ENCODE measurements around the gene SUCLG2. TPM values are rescaled to one million over a fixed set of nuclear protein-coding genes. Genes with fewer than 3 reads are reported as not detected.
A peak's percentile ranks its signal among the peaks of the same experiment; 100 is the strongest.

SUCLG2 gene
- total RNA-seq, 1 experiment from 2014 or later: 53.5 TPM

GRCh38 chr3:67692621-67693020 lies 38.2 kb upstream of the SUCLG2 start:
- ChIA-PET POLR2A (no interaction called here), CTCF (no interaction called here)
- H3K27me3 ChIP-seq (replicated peaks; ENCODE audit: control insufficient read depth, insufficient read depth, low read length): no peaks in the 10 kb centered on the region
- H3K36me3 ChIP-seq (ENCODE audit: control insufficient read depth, insufficient read depth, low read length): no peaks in the 10 kb centered on the region
- no TSS peak for BruUV-seq (replicated peaks)
- Mint-ChIP-seq H3K4me1 (ENCODE audit: low read depth, unreplicated experiment) (peaks cover 13% of the 10 kb centered on the region), H3K27ac (ENCODE audit: unreplicated experiment) (peak overlapping the region; percentile 60), H3K36me3 (ENCODE audit: insufficient read depth, unreplicated experiment) (no peaks in the 10 kb centered on the region), H3K9me3 (ENCODE audit: unreplicated experiment) (no peaks in the 10 kb centered on the region), H3K4me3 (ENCODE audit: unreplicated experiment) (no peak overlapping the region), H3K27me3 (ENCODE audit: insufficient read depth, unreplicated experiment) (no peaks in the 10 kb centered on the region)
- H3K4me1 ChIP-seq: peaks cover 4% of the 10 kb centered on the region
- H3K4me3 ChIP-seq (ENCODE audit: low read depth, low read length): no peak overlapping the region
- intact Hi-C loops (cut with micrococcal nuclease; ENCODE audit: unreplicated experiment): loop anchor here (2.0 kb wide), 1 partner anchor 14 kb away; no protein-coding TSS in a partner anchor
- no peaks in the 10 kb centered on the region for H3K9me3 ChIP-seq
- TF ChIP-seq CTCF (IDR thresholded peaks at IDR 0.05; ENCODE audit: insufficient read depth in 1 of 2, low read depth in 1 of 2, low read length in 1 of 2, severe bottlenecking in 1 of 2, unreplicated experiment in 1 of 2): no peak
- DNase-seq: peak in 1 of 2 experiments; percentile 15

GRCh38 chr3:67691926-67692325 lies 37.5 kb upstream of the SUCLG2 start:
- no peaks in the 10 kb centered on the region for H3K36me3 Mint-ChIP-seq (ENCODE audit: insufficient read depth, unreplicated experiment)
- no peak for TF ChIP-seq CTCF (IDR thresholded peaks at IDR 0.05; ENCODE audit: insufficient read depth in 1 of 2, low read depth in 1 of 2, low read length in 1 of 2, severe bottlenecking in 1 of 2, unreplicated experiment in 1 of 2)
- peaks cover 4% of the 10 kb centered on the region for H3K4me1 ChIP-seq
- H3K27ac Mint-ChIP-seq (ENCODE audit: unreplicated experiment): no peak overlapping the region
- ChIA-PET CTCF (no interaction called here), POLR2A (no interaction called here)
- intact Hi-C loops (cut with micrococcal nuclease; ENCODE audit: unreplicated experiment): loop anchor here (2.0 kb wide), 1 partner anchor 15 kb away; no protein-coding TSS in a partner anchor
- DNase-seq: no peak
- H3K4me3 ChIP-seq (ENCODE audit: low read depth, low read length): no peak overlapping the region
- no peaks in the 10 kb centered on the region for H3K27me3 ChIP-seq (replicated peaks; ENCODE audit: control insufficient read depth, insufficient read depth, low read length)
- no peaks in the 10 kb centered on the region for H3K9me3 ChIP-seq
- no peaks in the 10 kb centered on the region for H3K36me3 ChIP-seq (ENCODE audit: control insufficient read depth, insufficient read depth, low read length)
- no peaks in the 10 kb centered on the region for H3K9me3 Mint-ChIP-seq (ENCODE audit: unreplicated experiment)
- peaks cover 13% of the 10 kb centered on the region for H3K4me1 Mint-ChIP-seq (ENCODE audit: low read depth, unreplicated experiment)
- no peaks in the 10 kb centered on the region for H3K27me3 Mint-ChIP-seq (ENCODE audit: insufficient read depth, unreplicated experiment)
- no TSS peak for BruUV-seq (replicated peaks)
- no peak overlapping the region for H3K4me3 Mint-ChIP-seq (ENCODE audit: unreplicated experiment)

DNA sequence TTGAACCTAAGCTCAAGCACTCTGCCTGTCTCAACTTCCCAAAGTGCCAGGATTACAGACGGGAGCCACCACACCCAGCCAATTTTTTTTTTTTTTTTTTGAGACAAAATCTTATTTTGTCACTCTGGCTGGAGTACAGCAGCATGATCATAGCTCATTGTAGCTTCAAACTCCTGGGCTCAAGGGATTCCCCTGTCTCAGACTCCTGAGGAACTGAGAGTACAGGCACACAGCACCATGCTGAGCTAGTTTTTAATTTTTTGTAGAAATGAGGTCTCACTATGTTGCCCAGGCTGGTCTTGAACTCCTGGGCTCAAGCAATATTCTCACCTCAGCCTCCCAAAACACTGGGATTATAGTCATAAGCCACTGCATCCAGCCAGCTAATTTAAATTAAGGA lies 36.8 kb upstream of the SUCLG2 start:
- TF ChIP-seq CTCF (IDR thresholded peaks at IDR 0.05; ENCODE audit: insufficient read depth in 1 of 2, low read depth in 1 of 2, low read length in 1 of 2, severe bottlenecking in 1 of 2, unreplicated experiment in 1 of 2): no peak
- H3K4me1 ChIP-seq: peaks cover 4% of the 10 kb centered on the region
- Mint-ChIP-seq H3K9me3 (ENCODE audit: unreplicated experiment) (no peaks in the 10 kb centered on the region), H3K27ac (ENCODE audit: unreplicated experiment) (no peak overlapping the region), H3K4me1 (ENCODE audit: low read depth, unreplicated experiment) (peaks cover 13% of the 10 kb centered on the region), H3K36me3 (ENCODE audit: insufficient read depth, unreplicated experiment) (no peaks in the 10 kb centered on the region), H3K4me3 (ENCODE audit: unreplicated experiment) (no peak overlapping the region), H3K27me3 (ENCODE audit: insufficient read depth, unreplicated experiment) (no peaks in the 10 kb centered on the region)
- H3K9me3 ChIP-seq: no peaks in the 10 kb centered on the region
- ChIA-PET CTCF (no interaction called here), POLR2A (no interaction called here)
- intact Hi-C loops (cut with micrococcal nuclease; ENCODE audit: unreplicated experiment): no loop called here
- BruUV-seq (replicated peaks): no TSS peak
- H3K4me3 ChIP-seq (ENCODE audit: low read depth, low read length): no peak overlapping the region
- H3K27me3 ChIP-seq (replicated peaks; ENCODE audit: control insufficient read depth, insufficient read depth, low read length): no peaks in the 10 kb centered on the region
- H3K36me3 ChIP-seq (ENCODE audit: control insufficient read depth, insufficient read depth, low read length): no peaks in the 10 kb centered on the region
- no peak for DNase-seq

Measured in Caco-2 (cell line).